SK-N-SH treated with all-trans-retinoic acid at 6 μM for 48 hours (cell line): ENCODE measurements around the gene SLC51A.

Source experiments
- ATAC-seq: fragments of 200-7000 bp; cut with Tn5 transposase; 3 replicates; pipeline ENCODE4 v1.9.1; 2020; ENCODE audit warnings: mild to moderate bottlenecking, moderate library complexity
- ARNTL ChIP-seq: fragments of 450-650 bp; formaldehyde crosslinking; IDR thresholded peaks from 2 replicates; pipeline ENCODE4 v1.5.0; 2020; ENCODE audit warnings: low read depth, mild to moderate bottlenecking, moderate library complexity, borderline replicate concordance
- CREB5 ChIP-seq: fragments of 250-450 bp; sonication (Bioruptor Pico); IDR thresholded peaks from 2 replicates; pipeline ENCODE4 v1.5.1; 2020; ENCODE audit warnings: low read depth, mild to moderate bottlenecking, moderate library complexity
- ESRRG ChIP-seq: fragments of 250-450 bp; sonication (Bioruptor Pico); IDR thresholded peaks from 2 replicates; pipeline ENCODE4 v1.6.1; 2021; ENCODE audit warnings: mild to moderate bottlenecking
- GLIS3 ChIP-seq: fragments of 250-450 bp; sonication (Bioruptor Pico); IDR thresholded peaks from 2 replicates; pipeline ENCODE4 v1.5.0; 2020; ENCODE audit warnings: mild to moderate bottlenecking, moderate library complexity
- ISL1 ChIP-seq: fragments of 250-450 bp; sonication (Bioruptor Pico); IDR thresholded peaks from 2 replicates; pipeline ENCODE4 v2.1.2; 2022; ENCODE audit warnings: mild to moderate bottlenecking, moderate library complexity
- OSR1 ChIP-seq: fragments of 250-450 bp; sonication (Bioruptor Pico); IDR thresholded peaks from 2 replicates; pipeline ENCODE4 v1.8.0; 2022; ENCODE audit warnings: moderate library complexity, mild to moderate bottlenecking, inconsistent platforms
- PATZ1 ChIP-seq: fragments of 250-450 bp; sonication (Bioruptor Pico); IDR thresholded peaks from 2 replicates; pipeline ENCODE4 v1.8.0; 2020; ENCODE audit warnings: mild to moderate bottlenecking, moderate library complexity, borderline replicate concordance
- POU6F1 ChIP-seq: fragments of 250-450 bp; sonication (Bioruptor Pico); IDR thresholded peaks from 2 replicates; pipeline ENCODE4 v1.8.0; 2021; ENCODE audit warnings: low read depth, mild to moderate bottlenecking, moderate library complexity, borderline replicate concordance
- PPARA ChIP-seq: fragments of 250-450 bp; sonication (Bioruptor Pico); IDR thresholded peaks from 2 replicates; pipeline ENCODE4 v1.5.0; 2020; ENCODE audit warnings: mild to moderate bottlenecking, borderline replicate concordance
- SNAI2 ChIP-seq: fragments of 250-450 bp; sonication (Bioruptor Pico); IDR thresholded peaks from 2 replicates; pipeline ENCODE4 v1.5.0; 2020; ENCODE audit warnings: mild to moderate bottlenecking, moderate library complexity
- TCF4 ChIP-seq: fragments of 250-450 bp; sonication (Bioruptor Pico); IDR thresholded peaks from 2 replicates; pipeline ENCODE4 v1.8.0; 2021; ENCODE audit warnings: mild to moderate bottlenecking, moderate library complexity, borderline replicate concordance
- TOX ChIP-seq: fragments of 250-450 bp; sonication (Bioruptor Pico); IDR thresholded peaks from 2 replicates; pipeline ENCODE4 v1.8.0; 2021; ENCODE audit warnings: mild to moderate bottlenecking, moderate library complexity, borderline replicate concordance
- TSHZ2 ChIP-seq: fragments of 250-450 bp; sonication (Bioruptor Pico); IDR thresholded peaks from 2 replicates; pipeline ENCODE4 v1.5.0; 2020; ENCODE audit warnings: mild to moderate bottlenecking, moderate library complexity
- ZC3H10 ChIP-seq: fragments of 250-450 bp; sonication (Bioruptor Pico); IDR thresholded peaks from 2 replicates; pipeline ENCODE4 v1.5.1; 2021; ENCODE audit warnings: mild to moderate bottlenecking, moderate library complexity
- ZFP3 ChIP-seq: fragments of 250-450 bp; sonication (Bioruptor Pico); IDR thresholded peaks from 2 replicates; pipeline ENCODE4 v1.5.0; 2020; ENCODE audit warnings: mild to moderate bottlenecking, moderate library complexity
- ZFP30 ChIP-seq: fragments of 450-650 bp; formaldehyde crosslinking; IDR thresholded peaks from 2 replicates; pipeline ENCODE4 v1.5.0; 2022; ENCODE audit warnings: mild to moderate bottlenecking, moderate library complexity
- ZNF8 ChIP-seq: fragments of 450-650 bp; formaldehyde crosslinking; IDR thresholded peaks from 2 replicates; pipeline ENCODE4 v1.5.0; 2020; ENCODE audit warnings: mild to moderate bottlenecking, moderate library complexity
- TF ChIP-seq, protein P1 (sequence below): fragments of 250-450 bp; sonication (Bioruptor Pico); IDR thresholded peaks from 2 replicates; pipeline ENCODE4 v1.5.1; 2021; ENCODE audit warnings: mild to moderate bottlenecking, moderate library complexity

The SLC51A gene

GRCh38 chr3:196227629-196228493 is 11.5 kb downstream of the SLC51A start:
- ATAC-seq = peak; percentile 28
- no peak for TF ChIP-seq PATZ1 (CRISPR knock-in tag)
- TF ChIP-seq, protein P1, sequence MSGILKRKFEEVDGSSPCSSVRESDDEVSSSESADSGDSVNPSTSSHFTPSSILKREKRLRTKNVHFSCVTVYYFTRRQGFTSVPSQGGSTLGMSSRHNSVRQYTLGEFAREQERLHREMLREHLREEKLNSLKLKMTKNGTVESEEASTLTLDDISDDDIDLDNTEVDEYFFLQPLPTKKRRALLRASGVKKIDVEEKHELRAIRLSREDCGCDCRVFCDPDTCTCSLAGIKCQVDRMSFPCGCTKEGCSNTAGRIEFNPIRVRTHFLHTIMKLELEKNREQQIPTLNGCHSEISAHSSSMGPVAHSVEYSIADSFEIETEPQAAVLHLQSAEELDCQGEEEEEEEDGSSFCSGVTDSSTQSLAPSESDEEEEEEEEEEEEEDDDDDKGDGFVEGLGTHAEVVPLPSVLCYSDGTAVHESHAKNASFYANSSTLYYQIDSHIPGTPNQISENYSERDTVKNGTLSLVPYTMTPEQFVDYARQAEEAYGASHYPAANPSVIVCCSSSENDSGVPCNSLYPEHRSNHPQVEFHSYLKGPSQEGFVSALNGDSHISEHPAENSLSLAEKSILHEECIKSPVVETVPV (CRISPR knock-in tag) = no peak
- no peak for TF ChIP-seq ZFP3 (CRISPR knock-in tag)
- TF ChIP-seq TOX (CRISPR knock-in tag) = no peak
- no peak for TF ChIP-seq ZC3H10
- no peak for TF ChIP-seq TCF4
- no peak for TF ChIP-seq PPARA (CRISPR knock-in tag)
- no peak for TF ChIP-seq ISL1
- TF ChIP-seq GLIS3 (CRISPR knock-in tag) = no peak
- no peak for TF ChIP-seq ARNTL (CRISPR knock-in tag)
- no peak for TF ChIP-seq SNAI2 (CRISPR knock-in tag)

GRCh38 chr3:196232154-196232881 is 16.0 kb downstream of the SLC51A start:
- no peak for ATAC-seq
- no peak for TF ChIP-seq ZC3H10
- TF ChIP-seq PATZ1 (CRISPR knock-in tag) = no peak
- TF ChIP-seq, protein P1 (CRISPR knock-in tag) = no peak
- no peak for TF ChIP-seq ARNTL (CRISPR knock-in tag)
- no peak for TF ChIP-seq TSHZ2
- TF ChIP-seq GLIS3 (CRISPR knock-in tag) = no peak
- TF ChIP-seq ZNF8 (CRISPR knock-in tag) = no peak
- TF ChIP-seq ZFP30 = no peak
- TF ChIP-seq OSR1 (CRISPR knock-in tag) = no peak
- TF ChIP-seq POU6F1 (CRISPR knock-in tag) = no peak
- no peak for TF ChIP-seq ESRRG
- no peak for TF ChIP-seq CREB5 (CRISPR knock-in tag)
- TF ChIP-seq PPARA (CRISPR knock-in tag) = no peak
